OCI-LY7 (cell line): ENCODE measurements around the gene ATAD5. TPM values are rescaled to one million over a fixed set of nuclear protein-coding genes. Genes with fewer than 3 reads are reported as not detected.

Experiments used
- BruUV-seq: library from RNA; stranded (reverse); fragments of 400-500 nt; replicated peaks from 2 replicates; lab custom pipeline; 2021; lab: Mats Ljungman, UMichigan
- CTCF ChIA-PET: fragments of 300-600 bp; sonication (Branson Sonifier 250); formaldehyde crosslinking; loops from one replicate; lab custom pipeline; 2022; ENCODE audit warnings: antibody characterized with exemption; ENCODE audit not compliant: unreplicated experiment; lab: Charles Lee
- POLR2A ChIA-PET: fragments of 300-600 bp; sonication (Branson Sonifier 250); formaldehyde crosslinking; loops from one replicate; lab custom pipeline; 2022; ENCODE audit warnings: antibody characterized with exemption; lab: Charles Lee
- DNase-seq: peaks from one replicate; pipeline ENCODE4 v3.0.0-alpha.2; 2015; ENCODE audit warnings: low spot score
- H2AFZ ChIP-seq: fragments of 200-600 bp; sonication (generic), shearing (Covaris generic); 2 replicates; pipeline ENCODE4 v1.6.1; 2014; ENCODE audit warnings: mild to moderate bottlenecking, antibody characterized with exemption, low read length, moderate library complexity
- H3K27ac ChIP-seq: fragments of 200-600 bp; sonication (generic); 2 replicates; pipeline ENCODE4 v1.5.1; 2014; ENCODE audit warnings: mixed run types, low read depth, mild to moderate bottlenecking, moderate library complexity, low read length, inconsistent platforms; ENCODE audit not compliant: poor library complexity, severe bottlenecking
- H3K36me3 ChIP-seq: fragments of 200-600 bp; sonication (generic); 2 replicates; pipeline ENCODE4 v1.6.1; 2014; ENCODE audit warnings: mild to moderate bottlenecking, antibody characterized with exemption, low read length, moderate library complexity, mixed read lengths; ENCODE audit not compliant: insufficient read depth
- H3K4me1 ChIP-seq: fragments of 200-600 bp; sonication (generic); 2 replicates; pipeline ENCODE4 v1.5.1; 2014; ENCODE audit warnings: mild to moderate bottlenecking, low read length; ENCODE audit not compliant: insufficient read depth, poor library complexity, severe bottlenecking
- H3K4me2 ChIP-seq: fragments of 200-600 bp; sonication (generic); 2 replicates; pipeline ENCODE4 v1.6.1; 2014; ENCODE audit warnings: mild to moderate bottlenecking, low read length
- H3K4me3 ChIP-seq: fragments of 200-600 bp; sonication (generic); 2 replicates; pipeline ENCODE4 v1.5.1; 2014; ENCODE audit warnings: mild to moderate bottlenecking, low read depth, low read length; ENCODE audit not compliant: poor library complexity, severe bottlenecking
- H3K79me2 ChIP-seq: fragments of 200-600 bp; sonication (generic); 2 replicates; pipeline ENCODE4 v1.6.1; 2016; ENCODE audit warnings: low read depth, mild to moderate bottlenecking, low read length, moderate library complexity, mixed read lengths; ENCODE audit not compliant: insufficient read depth
- H3K9me2 ChIP-seq: fragments of 200-600 bp; sonication (generic); 2 replicates; pipeline ENCODE4 v1.6.1; 2016; ENCODE audit warnings: mild to moderate bottlenecking, low read length, mixed read lengths; ENCODE audit not compliant: insufficient read depth
- H3K9me3 ChIP-seq: fragments of 200-600 bp; sonication (generic); 2 replicates; pipeline ENCODE4 v1.6.1; 2014; ENCODE audit warnings: mild to moderate bottlenecking, mixed run types, low read length, mixed read lengths
- H4K20me1 ChIP-seq: fragments of 200-600 bp; sonication (generic); 2 replicates; pipeline ENCODE4 v1.6.1; 2014; ENCODE audit warnings: mild to moderate bottlenecking, antibody characterized with exemption, low read length, moderate library complexity, mixed read lengths; ENCODE audit not compliant: insufficient read depth
- EZH2phosphoT487 ChIP-seq: fragments of 200-600 bp; sonication (generic); IDR thresholded peaks from 2 replicates; pipeline ENCODE4 v1.6.1; 2018; ENCODE audit warnings: low read depth, borderline replicate concordance, mild to moderate bottlenecking, mixed run types, antibody characterized with exemption, low read length, moderate library complexity, mixed read lengths
- intact Hi-C: fragments of 100-400 bp; cut with micrococcal nuclease; formaldehyde crosslinking; loops from one replicate; pipeline ENCODE4 v1.10.0; 2022; ENCODE audit not compliant: unreplicated experiment
- total RNA-seq, 2 experiments: library from RNA; depleted of rRNA in 1 of 2; stranded (reverse); fragments of >200 nt in 1 of 2; shearing (Covaris generic) in 1 of 2; gene quantifications; 2 replicates each; pipeline ENCODE4 v1.2.3, GENCODE V29; 2014 to 2022
- TF ChIP-seq, protein P1 (sequence below): fragments of 200-600 bp; sonication (generic); conservative IDR thresholded peaks from 2 replicates; pipeline ENCODE4 v1.5.1; 2014; ENCODE audit warnings: mild to moderate bottlenecking, antibody characterized with exemption, low read length, moderate library complexity, mixed read lengths

Gene ATAD5
- total RNA-seq, 2 experiments from 2014 or later = 21.4 to 35.9 TPM

DNA sequence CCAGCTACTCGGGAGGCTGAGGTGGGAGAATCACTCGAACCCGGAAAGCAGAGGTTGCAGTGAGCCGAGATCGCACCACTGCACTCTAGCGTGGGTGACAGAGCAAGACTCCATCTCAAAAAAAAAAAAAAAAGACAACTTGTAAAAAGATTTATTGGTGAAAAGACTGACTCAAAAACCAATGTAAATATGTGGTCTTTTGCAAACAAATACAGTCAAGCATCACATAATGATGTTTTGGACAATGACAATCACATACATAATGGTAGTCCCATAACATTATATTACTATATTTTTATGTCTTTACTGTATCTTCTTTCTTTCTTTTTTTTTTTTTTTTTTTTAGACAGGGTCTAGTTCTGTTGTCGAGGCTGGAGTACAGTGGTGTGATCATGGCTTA lies 15.6 kb upstream of the ATAD5 start:
- no peak overlapping the region for H2AFZ ChIP-seq
- H3K27ac ChIP-seq = no peak overlapping the region
- H3K36me3 ChIP-seq = peaks cover 38% of the 10 kb centered on the region
- H3K4me1 ChIP-seq = peaks cover 47% of the 10 kb centered on the region
- H3K9me3 ChIP-seq = no peaks in the 10 kb centered on the region
- no peaks in the 10 kb centered on the region for H4K20me1 ChIP-seq
- H3K4me3 ChIP-seq = no peak overlapping the region
- H3K4me2 ChIP-seq = no peak overlapping the region
- CTCF ChIA-PET = no interaction called here
- TF ChIP-seq EZH2phosphoT487 = no peak
- TF ChIP-seq, protein P1, sequence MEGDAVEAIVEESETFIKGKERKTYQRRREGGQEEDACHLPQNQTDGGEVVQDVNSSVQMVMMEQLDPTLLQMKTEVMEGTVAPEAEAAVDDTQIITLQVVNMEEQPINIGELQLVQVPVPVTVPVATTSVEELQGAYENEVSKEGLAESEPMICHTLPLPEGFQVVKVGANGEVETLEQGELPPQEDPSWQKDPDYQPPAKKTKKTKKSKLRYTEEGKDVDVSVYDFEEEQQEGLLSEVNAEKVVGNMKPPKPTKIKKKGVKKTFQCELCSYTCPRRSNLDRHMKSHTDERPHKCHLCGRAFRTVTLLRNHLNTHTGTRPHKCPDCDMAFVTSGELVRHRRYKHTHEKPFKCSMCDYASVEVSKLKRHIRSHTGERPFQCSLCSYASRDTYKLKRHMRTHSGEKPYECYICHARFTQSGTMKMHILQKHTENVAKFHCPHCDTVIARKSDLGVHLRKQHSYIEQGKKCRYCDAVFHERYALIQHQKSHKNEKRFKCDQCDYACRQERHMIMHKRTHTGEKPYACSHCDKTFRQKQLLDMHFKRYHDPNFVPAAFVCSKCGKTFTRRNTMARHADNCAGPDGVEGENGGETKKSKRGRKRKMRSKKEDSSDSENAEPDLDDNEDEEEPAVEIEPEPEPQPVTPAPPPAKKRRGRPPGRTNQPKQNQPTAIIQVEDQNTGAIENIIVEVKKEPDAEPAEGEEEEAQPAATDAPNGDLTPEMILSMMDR = no peak
- no peak for DNase-seq
- POLR2A ChIA-PET = no interaction called here
- intact Hi-C loops = no loop called here
- H3K79me2 ChIP-seq = peaks cover 99% of the 10 kb centered on the region
- no TSS peak for BruUV-seq
- H3K9me2 ChIP-seq = no peaks in the 10 kb centered on the region

DNA sequence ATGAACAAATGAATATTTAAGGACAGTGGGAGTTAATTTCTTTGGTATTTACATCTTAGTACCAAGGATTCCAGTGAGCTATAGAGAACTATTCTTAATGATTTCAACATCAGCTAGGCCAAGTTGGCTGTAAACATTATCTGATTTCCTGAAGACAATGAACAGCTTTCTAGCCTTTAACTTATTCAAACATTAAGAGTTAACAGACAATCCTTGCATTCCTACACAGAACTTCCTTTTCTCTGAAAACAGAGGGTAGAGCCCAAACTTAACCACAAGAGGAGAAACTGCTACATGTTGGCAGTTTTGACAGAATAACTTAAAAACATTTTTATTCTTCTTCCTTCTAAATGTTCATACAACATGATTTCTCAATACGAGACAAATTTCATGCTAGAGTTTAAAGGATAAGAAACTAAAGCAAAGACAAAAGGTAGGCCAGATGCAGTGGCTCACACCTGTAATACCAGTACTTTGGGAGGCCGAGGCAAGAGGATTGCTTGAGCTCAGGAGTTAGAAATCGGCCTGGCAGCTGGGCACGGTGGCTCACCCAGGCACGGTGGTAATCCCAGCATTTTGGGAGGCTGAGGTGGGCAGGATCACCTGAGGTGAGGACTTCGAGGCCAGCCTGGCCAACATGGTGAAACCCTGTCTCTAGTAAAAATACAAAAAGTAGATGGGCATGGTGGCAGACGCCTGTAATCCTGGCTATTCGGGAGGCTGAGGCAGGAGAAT lies 11.6 kb upstream of the ATAD5 start:
- Histone ChIP-seq H3K9me2 (no peaks in the 10 kb centered on the region), H3K36me3 (peaks cover 35% of the 10 kb centered on the region), H3K4me3 (peak overlapping the region; percentile 80), H4K20me1 (peaks cover 8% of the 10 kb centered on the region; the same call in 1 of the 2 replicates), H3K9me3 (no peaks in the 10 kb centered on the region), H2AFZ (no peak overlapping the region), H3K79me2 (peaks cover 92% of the 10 kb centered on the region), H3K4me1 (peaks cover 46% of the 10 kb centered on the region), H3K4me2 (peak overlapping the region; percentile 99), H3K27ac (peak overlapping the region; percentile 85)
- POLR2A ChIA-PET = interaction anchor here (0.5 to 7.5 kb wide), 3 partner anchors 10 to 117 kb away, joined by 3 to 79 read pairs (median 3); no protein-coding TSS in a partner anchor
- CTCF ChIA-PET = interaction anchor here (1.3 to 1.8 kb wide), 2 partner anchors 10 to 11 kb away, joined by 4 read pairs; no protein-coding TSS in a partner anchor
- intact Hi-C loops = loop anchor here (5.0 kb wide), 3 partner anchors 88 to 218 kb away; no protein-coding TSS in a partner anchor
- no peak for DNase-seq
- TF ChIP-seq EZH2phosphoT487 = no peak
- TF ChIP-seq, protein P1 = no peak
- BruUV-seq = TSS peak; percentile 27
